PC-9 (cell line): ENCODE measurements around the gene PPP2R5A. TPM values are rescaled to one million over a fixed set of nuclear protein-coding genes. Genes with fewer than 3 reads are reported as not detected.
A peak's percentile ranks its signal among the peaks of the same experiment; 100 is the strongest.

Experiments used
- BruUV-seq: library from RNA; stranded (reverse); fragments of 400-500 nt; replicated peaks from 2 replicates; lab custom pipeline; 2021; lab: Mats Ljungman, UMichigan
- CTCF ChIA-PET: fragments of 300-600 bp; sonication (Branson Sonifier 250); formaldehyde crosslinking; loops from one replicate; lab custom pipeline; 2022; ENCODE audit warnings: antibody characterized with exemption; lab: Charles Lee
- POLR2A ChIA-PET: fragments of 300-600 bp; sonication (Branson Sonifier 250); formaldehyde crosslinking; loops from one replicate; lab custom pipeline; 2022; ENCODE audit warnings: antibody characterized with exemption; ENCODE audit not compliant: unreplicated experiment; lab: Charles Lee
- DNase-seq, 2 experiments: peaks; one replicate each; pipeline versions ENCODE4 v3.0.0 to v3.0.0-alpha.2; 2015 to 2022; ENCODE audit warnings: mixed read lengths in 1 of 2
- H2AFZ ChIP-seq: fragments of 200-600 bp; sonication (generic); 2 replicates; pipeline ENCODE4 v1.8.1; 2017; ENCODE audit warnings: antibody characterized with exemption
- H3F3A ChIP-seq: fragments of 200-600 bp; sonication (generic); 2 replicates; pipeline ENCODE4 v1.8.1; 2017; ENCODE audit warnings: antibody characterized with exemption, mild to moderate bottlenecking, low read depth; ENCODE audit not compliant: insufficient read depth
- H3K27ac ChIP-seq: fragments of 200-600 bp; sonication (generic); 2 replicates; pipeline ENCODE4 v1.6.1; 2016; ENCODE audit warnings: mixed run types
- H3K27me3 ChIP-seq: fragments of 200-600 bp; sonication (generic); 2 replicates; pipeline ENCODE4 v1.6.1; 2016; ENCODE audit warnings: low read depth, mixed run types; ENCODE audit not compliant: insufficient read depth
- H3K36me3 ChIP-seq: fragments of 200-600 bp; sonication (generic); 2 replicates; pipeline ENCODE4 v1.6.1; 2016; ENCODE audit warnings: low read depth, mixed run types
- H3K4me1 ChIP-seq: fragments of 200-600 bp; sonication (generic); replicated peaks from 2 replicates; pipeline ENCODE4 v1.6.1; 2016; ENCODE audit warnings: mixed run types; ENCODE audit not compliant: insufficient read depth
- H3K4me2 ChIP-seq: fragments of 200-600 bp; sonication (generic); 2 replicates; pipeline ENCODE4 v1.6.1; 2017; ENCODE audit warnings: mixed run types
- H3K4me3 ChIP-seq: fragments of 200-600 bp; sonication (generic); 2 replicates; pipeline ENCODE4 v1.6.1; 2016; ENCODE audit warnings: mixed run types
- H3K79me2 ChIP-seq: fragments of 200-600 bp; sonication (generic); 2 replicates; pipeline ENCODE4 v1.6.1; 2017; ENCODE audit warnings: low read depth, mixed run types
- H3K9me2 ChIP-seq: fragments of 200-600 bp; sonication (generic); 2 replicates; pipeline ENCODE4 v1.8.1; 2017; ENCODE audit warnings: mild to moderate bottlenecking; ENCODE audit not compliant: insufficient read depth
- H3K9me3 ChIP-seq: fragments of 200-600 bp; sonication (generic); 2 replicates; pipeline ENCODE4 v1.8.1; 2016; ENCODE audit warnings: low read depth; ENCODE audit not compliant: insufficient read depth
- H4K20me1 ChIP-seq: fragments of 200-600 bp; sonication (generic); 2 replicates; pipeline ENCODE4 v1.8.1; 2017; ENCODE audit not compliant: insufficient read depth
- CTCF ChIP-seq: fragments of 200-600 bp; sonication (generic); conservative IDR thresholded peaks from 2 replicates; pipeline ENCODE4 v1.6.1; 2017; ENCODE audit warnings: mixed run types, antibody characterized with exemption, mild to moderate bottlenecking, moderate library complexity
- EZH2 ChIP-seq: fragments of 200-600 bp; sonication (generic); IDR thresholded peaks from 2 replicates; pipeline ENCODE4 v1.8.0; 2017; ENCODE audit warnings: antibody characterized with exemption, low read depth
- intact Hi-C: fragments of 100-400 bp; cut with micrococcal nuclease; formaldehyde crosslinking; loops from one replicate; pipeline ENCODE4 v1.10.0; 2022; ENCODE audit not compliant: unreplicated experiment
- total RNA-seq: library from RNA; stranded (reverse); gene quantifications from 2 replicates; pipeline ENCODE4 v1.2.3, GENCODE V29; 2021

Gene PPP2R5A
- total RNA-seq, 1 experiment from 2014 or later = 26.7 TPM

DNA sequence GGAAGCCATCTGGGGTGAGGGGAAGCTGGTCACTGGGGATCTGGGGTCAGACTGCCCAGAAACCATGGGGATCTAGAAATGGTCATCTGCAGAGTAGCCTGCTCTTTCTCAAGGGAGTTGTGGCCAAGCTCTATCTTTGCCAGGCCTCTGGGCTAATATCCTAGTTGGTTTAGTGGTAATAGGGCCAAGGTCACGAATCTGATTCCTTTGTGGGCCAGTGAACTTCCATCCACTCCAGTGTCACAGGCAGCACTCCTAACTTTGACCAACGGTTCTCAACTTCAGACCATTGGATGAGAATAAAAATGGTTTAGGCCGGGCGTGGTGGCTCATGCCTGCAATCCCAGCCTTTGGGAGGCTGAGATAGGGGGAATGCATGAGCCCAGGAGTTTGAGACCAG lies 28.1 kb upstream of the PPP2R5A start:
- no TSS peak for BruUV-seq
- TF ChIP-seq EZH2 = no peak
- TF ChIP-seq CTCF = no peak
- CTCF ChIA-PET = no interaction called here

DNA sequence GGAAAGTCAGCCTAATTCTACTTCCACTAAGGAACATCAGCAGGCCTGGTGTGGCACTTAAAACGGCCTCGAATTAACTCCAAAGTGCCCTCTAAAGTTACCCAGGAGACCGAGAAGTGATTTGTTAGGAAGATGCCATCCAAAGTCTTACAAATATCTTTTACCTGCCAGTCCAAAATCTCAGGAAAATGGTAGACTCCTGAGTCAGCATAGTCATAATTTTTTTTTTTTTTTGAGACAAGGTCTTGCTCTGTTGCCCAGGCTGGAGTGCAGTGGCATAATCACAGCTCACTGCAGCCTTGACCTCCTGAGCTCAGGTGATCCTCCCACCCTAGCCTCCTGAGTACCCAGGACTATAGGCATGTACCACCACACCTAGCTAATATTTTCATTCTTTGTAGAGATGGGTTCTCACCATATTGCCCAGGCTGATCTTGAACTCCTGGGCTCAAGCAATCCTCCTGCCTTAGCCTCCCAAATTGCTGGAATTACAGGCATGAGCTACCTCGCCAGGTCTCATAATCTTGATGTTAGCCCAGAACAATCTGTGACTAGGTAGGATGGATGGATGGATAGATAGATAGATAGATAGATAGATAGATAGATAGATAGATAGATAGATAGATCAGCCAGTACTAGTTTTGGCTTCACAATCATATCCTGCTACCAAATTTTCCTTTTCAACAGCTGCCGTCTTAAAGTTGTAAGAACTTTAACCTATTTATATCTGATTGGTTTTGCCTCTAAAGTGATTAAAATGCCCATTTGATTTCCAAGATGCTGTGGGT lies 25.3 kb upstream of the PPP2R5A start:
- H3K4me1 ChIP-seq = peaks cover 19% of the 10 kb centered on the region
- no peaks in the 10 kb centered on the region for H3K27me3 ChIP-seq
- H3K79me2 ChIP-seq = no peaks in the 10 kb centered on the region
- no peaks in the 10 kb centered on the region for H3K9me3 ChIP-seq
- peak overlapping the region; percentile 75; the same call in 1 of the 2 replicates for H3K27ac ChIP-seq
- no peak overlapping the region for H3K4me3 ChIP-seq
- intact Hi-C loops = no loop called here
- TF ChIP-seq EZH2 = no peak
- TF ChIP-seq CTCF = no peak
- peaks cover 19% of the 10 kb centered on the region; the same call in 1 of the 2 replicates for H3F3A ChIP-seq
- ChIA-PET CTCF (interaction anchor here (2.1 kb wide), 1 partner anchor 224 kb away, joined by 6 read pairs; the partner anchor contains the start of genes DTL and INTS7), POLR2A (no interaction called here)
- H3K36me3 ChIP-seq = no peaks in the 10 kb centered on the region
- H2AFZ ChIP-seq = no peak overlapping the region
- peak overlapping the region; percentile 29; the same call in 1 of the 2 replicates for H3K4me2 ChIP-seq
- BruUV-seq = no TSS peak
- no peaks in the 10 kb centered on the region for H3K9me2 ChIP-seq
- DNase-seq = no peak
- H4K20me1 ChIP-seq = no peaks in the 10 kb centered on the region

More for the DNA sequence above, 28.1 kb upstream of the PPP2R5A start:
- Histone ChIP-seq H3K4me1 (peaks cover 19% of the 10 kb centered on the region), H3F3A (peaks cover 19% of the 10 kb centered on the region; the same call in 1 of the 2 replicates), H3K36me3 (no peaks in the 10 kb centered on the region), H3K27me3 (no peaks in the 10 kb centered on the region), H3K9me2 (no peaks in the 10 kb centered on the region), H3K4me3 (no peak overlapping the region), H3K9me3 (no peaks in the 10 kb centered on the region), H3K4me2 (no peak overlapping the region), H3K79me2 (no peaks in the 10 kb centered on the region), H3K27ac (no peak overlapping the region), H4K20me1 (no peaks in the 10 kb centered on the region), H2AFZ (no peak overlapping the region)
- intact Hi-C loops = loop anchor here (2.0 kb wide), 1 partner anchor 22 kb away; no protein-coding TSS in a partner anchor
- DNase-seq = no peak
- POLR2A ChIA-PET = no interaction called here

GRCh38 chr1:212260557-212261355 lies 24.5 kb upstream of the PPP2R5A start:
- POLR2A ChIA-PET = no interaction called here
- CTCF ChIA-PET = interaction anchor here (0.9 to 2.1 kb wide), 2 partner anchors 189 to 225 kb away, joined by 4 to 6 read pairs; partner anchors contain the start of genes DTL and INTS7

More at GRCh38 chr1:212260557-212261355, 24.5 kb upstream of the PPP2R5A start:
- Histone ChIP-seq H3K79me2 (no peaks in the 10 kb centered on the region), H3K27ac (peak overlapping the region; percentile 75), H3K9me2 (no peaks in the 10 kb centered on the region), H3K36me3 (no peaks in the 10 kb centered on the region), H3K4me3 (no peak overlapping the region), H3K27me3 (no peaks in the 10 kb centered on the region), H3K4me2 (peak overlapping the region; percentile 29), H3F3A (peaks cover 19% of the 10 kb centered on the region; the same call in 1 of the 2 replicates), H3K4me1 (peaks cover 19% of the 10 kb centered on the region), H2AFZ (peak overlapping the region; percentile 31; the same call in 1 of the 2 replicates), H4K20me1 (no peaks in the 10 kb centered on the region), H3K9me3 (no peaks in the 10 kb centered on the region)
- DNase-seq = peak; percentile 58 to 90
- intact Hi-C loops = loop anchor here (1.0 kb wide), 1 partner anchor 25 kb away; the partner anchor contains the start of gene PPP2R5A
- BruUV-seq = TSS peak; percentile 52
- TF ChIP-seq EZH2 = no peak
- TF ChIP-seq CTCF = no peak
